Pons (tissue), 1 donor: ENCODE results near the gene PER1.

Experiments used
- DNase-seq: peaks from one replicate; pipeline ENCODE4 v3.0.0-alpha.2; 2016; ENCODE audit warnings: low spot score

Gene PER1

DNA sequence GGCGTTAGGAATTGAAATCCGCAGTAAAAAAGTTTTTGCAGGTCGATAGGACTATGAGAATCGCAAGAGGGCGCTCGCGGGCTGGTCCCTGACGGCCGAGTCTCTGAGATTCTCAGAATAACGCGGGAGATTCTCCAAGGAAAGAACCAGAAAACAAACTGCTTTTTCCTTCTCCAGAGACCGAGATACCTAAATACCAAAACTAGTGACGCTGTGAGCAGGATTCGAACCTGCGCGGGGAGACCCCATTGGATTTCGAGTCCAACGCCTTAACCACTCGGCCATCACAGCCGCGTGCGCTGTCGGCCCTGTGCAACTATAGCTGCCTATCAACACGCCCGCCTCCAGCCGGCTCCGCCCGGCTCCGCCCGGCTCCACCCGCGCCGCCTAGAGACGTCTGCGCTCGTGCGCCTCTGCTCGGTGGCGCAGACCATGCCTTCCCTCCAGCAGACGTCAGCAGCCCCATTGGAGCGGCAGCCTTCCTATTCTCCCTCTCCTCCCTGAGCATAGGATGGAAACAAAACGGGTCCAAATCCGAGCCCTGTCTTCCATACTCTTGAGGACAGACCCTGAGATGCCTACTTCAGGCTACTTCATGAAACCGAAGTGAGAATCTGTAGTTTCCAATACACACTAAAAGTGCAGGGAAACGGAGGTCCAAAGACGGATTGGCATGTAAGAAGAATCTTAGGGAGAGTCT lies 13.4 kb downstream of the PER1 start:
- peak; percentile 94 for DNase-seq

- no peak for DNase-seq
These were observed 13.9 kb downstream of the PER1 start for GRCh38 chr17:8138374-8138671.

GRCh38 chr17:8137645-8138373 lies 14.4 kb downstream of the PER1 start:
- DNase-seq: no peak

DNA sequence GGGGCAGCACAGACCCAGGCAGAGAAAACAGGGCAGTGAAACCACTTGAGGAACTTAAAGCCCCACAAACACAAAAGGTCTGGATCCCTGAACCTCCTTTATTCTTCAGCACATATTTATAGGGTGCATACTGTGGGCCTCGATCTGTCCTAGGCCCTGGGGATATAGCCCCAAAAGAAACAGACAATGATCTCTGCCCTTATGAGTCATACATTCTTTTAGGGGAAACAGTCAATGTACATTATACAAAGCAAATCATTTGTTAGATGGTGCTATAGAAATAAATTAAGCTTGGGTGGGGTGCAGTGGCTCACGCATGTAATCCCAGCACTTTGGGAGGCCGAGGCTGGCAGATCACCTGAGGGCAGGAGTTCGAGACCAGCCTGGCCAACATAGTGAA lies 18.3 kb downstream of the PER1 start:
- no peak for DNase-seq

GRCh38 chr17:8133399-8133798 lies 18.8 kb downstream of the PER1 start:
- DNase-seq: no peak

- no peak for DNase-seq
These were observed 20.3 kb downstream of the PER1 start for GRCh38 chr17:8131844-8132441.

GRCh38 chr17:8128125-8128784 lies 23.9 kb downstream of the PER1 start:
- no peak for DNase-seq

DNA sequence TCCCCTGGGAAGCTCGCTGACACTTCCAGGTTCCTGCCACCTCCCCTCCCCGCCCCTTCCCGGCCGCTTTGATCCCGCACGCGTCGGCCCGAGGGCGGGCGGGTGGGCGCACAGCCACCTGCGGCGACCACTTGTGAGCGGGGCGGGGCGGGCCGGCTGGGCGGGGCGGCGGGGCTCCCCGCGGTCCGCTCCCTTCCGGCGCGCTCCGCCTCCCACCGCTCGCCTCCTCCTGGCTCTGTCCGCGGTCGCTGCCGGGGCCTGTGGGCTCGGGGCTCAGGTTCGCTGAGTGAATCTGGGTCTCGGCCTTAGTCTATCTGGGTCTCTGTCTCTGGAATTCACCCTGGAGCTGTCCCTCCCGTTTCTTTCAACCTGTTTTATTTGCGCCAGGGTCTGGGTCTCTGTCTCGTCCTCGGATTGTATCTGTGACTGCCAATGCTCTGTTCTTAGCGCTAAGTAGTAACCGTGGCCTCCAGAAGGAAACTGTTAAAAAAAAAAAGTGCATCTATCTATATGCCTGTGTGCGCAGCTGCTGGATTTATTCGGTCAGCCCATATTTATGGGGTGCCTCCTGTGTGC lies 25.6 kb downstream of the PER1 start:
- no peak for DNase-seq

DNA sequence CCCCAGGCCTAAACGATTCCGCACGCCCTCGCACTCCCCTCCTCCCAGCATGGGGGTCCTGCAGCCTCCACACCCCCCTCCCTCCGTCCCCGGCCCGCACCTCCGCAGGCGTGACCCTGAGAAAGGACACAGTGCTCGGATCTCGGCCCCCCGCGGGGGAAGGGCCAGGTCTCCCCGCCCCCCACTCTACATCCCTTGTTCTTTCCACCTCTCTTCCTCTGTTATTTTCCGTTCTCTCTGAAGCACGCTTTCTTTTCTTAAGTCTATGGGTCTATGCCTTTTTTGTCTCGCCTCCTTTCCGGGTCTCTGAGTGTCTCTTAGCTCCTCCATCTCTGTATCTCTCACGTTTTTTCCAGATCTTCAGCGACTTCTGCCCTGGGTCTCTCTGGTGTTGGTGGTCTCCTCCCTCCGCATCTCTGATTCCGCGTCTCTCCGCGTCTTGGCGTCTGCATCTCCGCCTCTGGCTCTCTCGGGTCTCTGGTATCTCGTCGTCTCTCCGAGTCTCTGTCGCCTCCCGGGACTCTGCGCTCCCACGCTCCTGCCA lies 26.2 kb downstream of the PER1 start:
- DNase-seq: no peak

DNA sequence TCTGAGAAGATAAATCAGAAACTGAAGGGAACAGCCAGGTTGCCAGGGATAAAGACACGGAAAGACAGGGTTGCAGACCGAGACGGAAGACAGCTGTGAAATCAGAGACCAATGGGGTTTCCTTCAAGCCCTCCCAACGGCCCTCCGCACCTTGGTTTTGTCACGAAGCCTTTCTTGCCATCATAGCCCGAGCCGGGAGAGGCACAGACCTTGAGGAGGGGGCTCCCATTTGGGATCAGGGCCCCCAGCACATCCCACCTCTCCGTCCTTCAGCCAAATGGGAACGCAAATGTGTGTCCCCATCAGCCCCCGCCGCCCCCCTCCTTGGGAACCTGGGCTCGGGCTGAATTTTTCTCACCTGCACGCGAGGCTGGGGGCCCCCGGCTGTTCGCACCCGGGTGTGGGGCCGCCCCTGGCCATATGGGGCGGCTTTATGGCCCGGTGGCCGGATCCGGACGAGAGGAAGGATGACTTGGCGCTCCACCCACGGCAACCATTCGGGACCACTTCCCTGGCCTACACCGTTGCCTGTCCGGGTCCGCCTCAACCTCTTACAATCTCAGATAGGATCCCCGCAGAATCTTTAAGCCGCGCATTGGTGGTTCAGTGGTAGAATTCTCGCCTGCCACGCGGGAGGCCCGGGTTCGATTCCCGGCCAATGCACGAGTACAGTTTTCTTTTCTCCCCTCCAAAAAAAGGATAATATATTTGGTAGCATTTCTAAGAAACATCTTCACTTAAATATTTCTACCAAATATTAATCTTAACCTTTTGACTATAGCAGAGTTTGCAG lies 26.9 kb downstream of the PER1 start:
- peak; percentile 73 for DNase-seq

DNA sequence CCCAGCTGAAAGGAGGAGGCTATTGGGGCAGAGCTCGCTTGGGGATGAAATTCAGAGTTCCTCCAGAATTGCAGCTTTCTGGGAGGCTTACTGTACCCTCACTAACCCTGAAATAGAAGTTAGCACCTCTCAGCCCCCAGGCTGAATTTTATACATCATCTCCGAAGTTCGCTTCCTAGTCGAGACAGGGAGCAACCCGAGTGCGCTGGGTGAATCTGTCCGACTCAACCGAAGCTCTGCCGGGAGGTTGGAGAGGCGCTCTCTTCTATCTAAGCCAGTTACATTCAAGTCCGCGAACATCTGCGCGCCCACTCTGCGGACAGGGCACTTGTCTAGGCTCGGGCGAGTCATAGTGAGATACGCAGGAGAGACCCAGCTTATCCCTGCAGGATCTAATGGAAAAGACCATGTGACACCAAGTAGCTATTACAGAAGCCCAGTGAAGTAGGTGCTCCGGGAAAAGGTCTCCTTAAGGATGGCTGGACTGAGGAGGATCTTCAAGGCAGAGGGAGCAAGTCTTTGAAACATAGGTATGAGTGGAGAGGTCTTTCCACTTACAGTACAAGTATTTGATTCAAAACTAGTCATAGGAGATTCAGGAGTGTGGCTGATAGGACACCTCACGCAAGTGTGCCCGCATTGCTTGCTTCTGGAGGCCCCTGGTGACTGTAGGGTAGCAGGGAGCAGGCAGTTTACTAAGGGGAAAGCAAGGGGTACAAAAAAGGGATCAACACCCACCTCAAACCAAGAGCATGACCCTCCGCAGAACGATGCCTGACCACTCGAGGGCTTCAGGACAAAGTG lies 27.7 kb downstream of the PER1 start:
- DNase-seq: no peak

DNA sequence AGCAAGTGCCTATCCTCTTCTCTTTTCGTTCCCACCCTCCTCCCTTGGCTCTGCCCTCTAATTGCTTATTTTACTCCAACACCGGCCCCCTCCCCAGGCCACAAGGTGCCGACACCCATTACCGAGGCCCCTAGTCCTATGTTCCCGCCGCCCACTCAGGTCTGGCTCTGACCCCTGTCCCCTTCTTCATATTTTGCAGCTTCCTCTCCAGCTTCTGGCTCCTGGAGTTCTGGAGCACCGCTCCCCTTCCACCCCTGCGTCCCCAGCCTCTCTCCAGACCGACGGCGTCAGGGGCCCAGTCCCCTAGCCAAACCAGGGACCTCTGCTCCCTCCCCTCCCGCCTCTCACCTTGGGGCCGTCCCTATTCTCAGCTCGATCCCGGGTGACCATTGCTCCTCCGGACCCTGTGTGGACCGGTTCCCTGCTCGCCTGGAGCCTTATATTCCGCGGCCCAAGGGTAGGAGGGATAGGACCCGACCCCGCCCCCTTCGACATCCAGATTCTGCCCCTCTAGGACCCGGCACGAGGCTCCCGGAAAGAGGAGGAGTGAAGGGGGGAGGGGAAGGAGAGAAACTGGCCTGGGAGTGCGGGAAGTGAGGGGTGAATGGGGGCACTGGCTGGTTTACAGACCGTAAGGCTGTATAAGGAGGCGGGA lies 28.4 kb downstream of the PER1 start, which contains the start of gene HES7:
TSS of gene HES7 (minus strand) at position 412 of the 655 bp plus-strand sequence. CDS start at position 390, 22 bp downstream.
- no peak for DNase-seq

DNA sequence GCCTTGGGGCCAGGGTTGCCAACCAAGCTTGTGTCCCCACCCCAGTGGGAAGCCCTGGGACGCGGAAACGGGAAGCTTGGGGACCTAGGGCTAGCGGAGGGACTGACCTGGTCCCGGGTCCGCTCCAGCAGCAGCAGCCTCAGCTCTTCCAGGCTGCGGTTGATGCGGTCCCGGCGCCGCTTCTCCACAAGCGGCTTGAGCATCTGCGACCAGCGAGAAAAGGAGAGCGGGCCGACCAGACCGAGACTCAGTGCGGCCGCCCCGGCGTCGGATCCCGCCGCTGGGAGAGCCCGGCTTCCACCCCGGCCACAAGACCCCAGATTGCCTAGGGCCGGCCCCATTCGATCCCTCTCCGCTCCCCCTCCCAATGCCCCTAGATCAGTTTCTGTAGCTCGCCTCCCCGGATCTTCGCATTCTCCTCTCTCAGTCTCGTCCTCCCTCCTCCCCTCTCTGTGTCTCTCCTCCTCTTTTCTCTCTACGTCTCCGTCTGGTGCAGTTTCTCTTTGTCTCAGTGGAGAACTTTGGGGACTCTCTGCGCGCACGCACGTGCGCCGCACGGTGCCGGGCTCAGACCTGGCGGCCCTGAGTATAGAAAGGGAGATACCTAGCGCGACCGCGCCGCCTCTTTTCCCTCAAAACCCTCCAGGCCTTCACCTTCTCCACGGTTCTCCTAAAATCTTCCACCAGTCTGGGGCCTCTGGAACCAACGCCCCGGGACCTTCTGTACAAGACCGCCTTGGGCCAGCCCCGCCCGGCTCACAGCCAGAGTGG lies 29.1 kb downstream of the PER1 start:
- no peak for DNase-seq

- DNase-seq: no peak
These were observed 29.7 kb downstream of the PER1 start for GRCh38 chr17:8122422-8122923.

GRCh38 chr17:8121681-8122421 lies 30.4 kb downstream of the PER1 start:
- DNase-seq: peak; percentile 44

DNA sequence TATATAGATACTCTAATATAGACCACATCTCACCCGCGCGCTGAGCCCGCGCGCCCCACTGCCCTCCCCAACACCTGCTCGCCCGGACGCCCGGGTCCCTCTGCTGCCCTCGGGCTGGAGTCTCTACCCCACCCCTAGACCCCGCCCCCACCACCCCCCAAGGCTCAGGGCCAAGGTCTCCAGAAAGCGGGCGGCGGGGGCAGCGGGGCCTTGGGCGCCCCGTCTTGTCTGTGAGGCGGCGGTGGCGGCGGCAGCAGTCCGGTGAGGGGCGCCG lies 30.9 kb downstream of the PER1 start:
- no peak for DNase-seq

- DNase-seq: peak; percentile 72
These were observed 31.4 kb downstream of the PER1 start for GRCh38 chr17:8120520-8121406.
